Stomach (tissue), 9 donors: Measurements from ENCODE around the gene SUSD5. TPM values are rescaled to one million over a fixed set of nuclear protein-coding genes. Genes with fewer than 3 reads are reported as not detected.
"Not testable (repeated sequence)": the region's sequence is repeated elsewhere in the genome, so short reads cannot be mapped to it uniquely, and the experiment has no call there.

Source experiments
- DNase-seq, 2 donors: peaks; one replicate each; pipeline versions ENCODE4 v3.0.0 to v3.0.0-alpha.2; 2013 to 2019
- H3K27ac ChIP-seq, 5 donors: fragments of 200-600 bp in 4 of 5; sonication (generic) in 4 of 5; one replicate each; pipeline ENCODE4 v1.5.1; 2013 to 2019; ENCODE audit warnings: mild to moderate bottlenecking in 1 of 5, moderate library complexity in 1 of 5
- H3K27me3 ChIP-seq, 3 donors: fragments of 200-600 bp; sonication (generic); one replicate each; pipeline ENCODE4 v1.5.1; 2017 to 2019; ENCODE audit warnings: mixed run types in 1 of 3
- H3K36me3 ChIP-seq, 4 donors: fragments of 200-600 bp; sonication (generic); 1 replicate in 3 of 4; 2 replicates in 1 of 4; pipeline ENCODE4 v1.5.1; 2016 to 2019
- H3K4me1 ChIP-seq, 4 donors: fragments of 200-600 bp; sonication (generic); one replicate each; pipeline ENCODE4 v1.5.1; 2016 to 2019
- H3K4me3 ChIP-seq, 4 donors: fragments of 200-600 bp; sonication (generic) in 3 of 4; one replicate each; pipeline ENCODE4 v1.5.1; 2016 to 2019; ENCODE audit warnings: mild to moderate bottlenecking in 1 of 4
- H3K9me3 ChIP-seq, 4 donors: fragments of 200-600 bp; sonication (generic); one replicate each; pipeline ENCODE4 v1.5.1; 2016 to 2019
- EP300 ChIP-seq: sonication (generic); formaldehyde crosslinking; IDR thresholded peaks from one replicate; pipeline ENCODE4 v1.6.1; 2017; ENCODE audit warnings: antibody characterized with exemption
- POLR2A ChIP-seq, 4 donors: fragments of 450-650 bp; IDR thresholded peaks; one replicate each; pipeline ENCODE4 v1.6.1; 2016; ENCODE audit warnings: antibody characterized with exemption in 4 of 4, control low read depth in 2 of 4, mild to moderate bottlenecking in 1 of 4, moderate library complexity in 1 of 4
- POLR2AphosphoS5 ChIP-seq, 3 donors: sonication (generic); formaldehyde crosslinking; IDR thresholded peaks; one replicate each; pipeline ENCODE4 v1.6.1; 2016; ENCODE audit warnings: antibody characterized with exemption in 3 of 3
- WGBS, 5 donors: extraction: QIAGEN DNeasy Blood & Tissue Kit in 3 of 5; methylation state at CpG; one replicate each; pipeline versions ENCODE4 v1.1.5 to v1.1.7; 2013 to 2018; 5-methylcytosine and 5-hydroxymethylcytosine counted together
- intact Hi-C: fragments of 100-400 bp; cut with DNase I; formaldehyde crosslinking; loops from one replicate; pipeline ENCODE4 v1.15.1; 2023; ENCODE audit warnings: low total_unique reads
- polyA plus RNA-seq, 3 donors: library from polyadenylated mRNA; stranded (reverse); fragments of 200-250 nt; gene quantifications; one replicate each; pipeline ENCODE4 v1.2.3, GENCODE V29; 2013
- total RNA-seq, 5 donors: library from RNA; depleted of rRNA; stranded (reverse); fragments of >200 nt; gene quantifications; one replicate each; pipeline versions ENCODE4 v1.1.0 to v1.2.3, GENCODE V29; 2014 to 2016
- TF ChIP-seq, protein P1 (sequence below), 7 experiments: fragments of 450-650 bp in 4 of 7; fragments of 200-600 bp in 3 of 7; sonication (generic) in 3 of 7; IDR thresholded peaks; one replicate each; pipeline ENCODE4 v1.5.1; 2016 to 2019; ENCODE audit warnings: antibody characterized with exemption in 7 of 7, control low read depth in 2 of 7, mild to moderate bottlenecking in 1 of 7
- donor health status: healthy with polysubstance abuse.
- donor health status: Bipolar disorder and iron deficiency.
- donor health status: healthy.

Gene SUSD5
- total and polyA plus RNA-seq, 8 donors = 0.25 to 4.6 (median 0.58) TPM; not detected in 3

DNA sequence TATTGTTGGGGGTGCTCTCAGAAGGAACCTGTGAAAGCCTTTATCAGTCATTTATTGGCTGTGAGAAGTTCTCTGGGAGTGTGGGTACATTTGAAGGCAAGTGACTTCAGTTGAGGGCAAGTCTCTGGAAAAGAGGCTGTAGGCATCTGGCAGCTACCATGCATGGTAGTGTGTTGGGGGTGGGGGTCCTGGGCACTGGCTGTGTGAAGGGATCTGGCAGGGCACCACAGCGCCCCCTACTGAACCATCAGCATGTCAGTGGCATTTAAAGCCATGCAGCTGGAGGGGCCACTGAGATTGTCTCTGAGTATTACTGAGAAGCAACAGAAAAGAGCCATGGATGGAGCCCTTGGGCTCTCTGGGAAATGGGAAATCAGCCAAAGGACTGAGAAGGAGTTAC lies 74.2 kb downstream of the SUSD5 start:
- no peak for DNase-seq
- intact Hi-C loops = no loop called here
- H3K36me3 ChIP-seq = peaks cover 38 to 59% (median 44%) of the 10 kb centered on the region in 4 donors
- H3K27ac ChIP-seq = no peak overlapping the region
- H3K4me1 ChIP-seq = peaks cover 0 to 27% (median 2%) of the 10 kb centered on the region in 4 donors
- no peaks in the 10 kb centered on the region for H3K9me3 ChIP-seq
- TF ChIP-seq, protein P1, sequence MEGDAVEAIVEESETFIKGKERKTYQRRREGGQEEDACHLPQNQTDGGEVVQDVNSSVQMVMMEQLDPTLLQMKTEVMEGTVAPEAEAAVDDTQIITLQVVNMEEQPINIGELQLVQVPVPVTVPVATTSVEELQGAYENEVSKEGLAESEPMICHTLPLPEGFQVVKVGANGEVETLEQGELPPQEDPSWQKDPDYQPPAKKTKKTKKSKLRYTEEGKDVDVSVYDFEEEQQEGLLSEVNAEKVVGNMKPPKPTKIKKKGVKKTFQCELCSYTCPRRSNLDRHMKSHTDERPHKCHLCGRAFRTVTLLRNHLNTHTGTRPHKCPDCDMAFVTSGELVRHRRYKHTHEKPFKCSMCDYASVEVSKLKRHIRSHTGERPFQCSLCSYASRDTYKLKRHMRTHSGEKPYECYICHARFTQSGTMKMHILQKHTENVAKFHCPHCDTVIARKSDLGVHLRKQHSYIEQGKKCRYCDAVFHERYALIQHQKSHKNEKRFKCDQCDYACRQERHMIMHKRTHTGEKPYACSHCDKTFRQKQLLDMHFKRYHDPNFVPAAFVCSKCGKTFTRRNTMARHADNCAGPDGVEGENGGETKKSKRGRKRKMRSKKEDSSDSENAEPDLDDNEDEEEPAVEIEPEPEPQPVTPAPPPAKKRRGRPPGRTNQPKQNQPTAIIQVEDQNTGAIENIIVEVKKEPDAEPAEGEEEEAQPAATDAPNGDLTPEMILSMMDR (IDR thresholded peaks at IDR 0.05) = peak in 1 of 7 experiments; percentile 10
- TF ChIP-seq POLR2A (IDR thresholded peaks at IDR 0.05) = no peak
- TF ChIP-seq EP300 = no peak
- TF ChIP-seq POLR2AphosphoS5 (IDR thresholded peaks at IDR 0.05) = no peak
- WGBS, 5 donors = 35 to 56% (median 43%) methylated on average over 1 of the region's 1 CpG
- H3K27me3 ChIP-seq = no peaks in the 10 kb centered on the region
- H3K4me3 ChIP-seq = no peak overlapping the region

DNA sequence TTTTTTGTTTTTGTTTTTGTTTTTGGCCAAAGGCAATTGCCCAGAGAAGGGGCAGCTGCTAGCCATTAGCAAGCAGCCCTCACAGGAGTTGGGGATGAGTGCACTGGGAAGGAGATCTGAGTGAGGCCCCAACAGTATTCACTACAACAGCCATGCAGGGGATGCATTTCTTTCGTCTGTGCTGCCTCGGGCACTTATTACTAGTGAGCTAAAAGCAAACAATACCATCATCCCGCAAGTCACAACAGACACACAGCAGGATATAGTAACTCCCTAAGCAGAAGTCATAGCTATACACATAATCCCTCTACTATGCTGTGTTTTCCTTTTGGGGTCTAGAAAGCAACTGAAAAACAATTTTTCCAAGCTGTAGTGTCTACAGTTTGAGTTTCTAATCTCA lies 77.6 kb downstream of the SUSD5 start:
- intact Hi-C loops = no loop called here
- Histone ChIP-seq H3K27me3 (no peaks in the 10 kb centered on the region), H3K9me3 (no peaks in the 10 kb centered on the region), H3K27ac (no peak overlapping the region), H3K4me1 (peaks cover 0 to 1% (median 0%) of the 10 kb centered on the region in 4 donors), H3K36me3 (peaks cover 45 to 73% (median 66%) of the 10 kb centered on the region in 4 donors), H3K4me3 (no peak overlapping the region)
- no peak for DNase-seq
- TF ChIP-seq, protein P1 (IDR thresholded peaks at IDR 0.05) = no peak
- TF ChIP-seq POLR2A (IDR thresholded peaks at IDR 0.05) (no peak), POLR2AphosphoS5 (IDR thresholded peaks at IDR 0.05) (no peak), EP300 (no peak)
- 90 to 100% (median 94%) methylated on average over 3 of the region's 3 CpGs for WGBS, 5 donors

DNA sequence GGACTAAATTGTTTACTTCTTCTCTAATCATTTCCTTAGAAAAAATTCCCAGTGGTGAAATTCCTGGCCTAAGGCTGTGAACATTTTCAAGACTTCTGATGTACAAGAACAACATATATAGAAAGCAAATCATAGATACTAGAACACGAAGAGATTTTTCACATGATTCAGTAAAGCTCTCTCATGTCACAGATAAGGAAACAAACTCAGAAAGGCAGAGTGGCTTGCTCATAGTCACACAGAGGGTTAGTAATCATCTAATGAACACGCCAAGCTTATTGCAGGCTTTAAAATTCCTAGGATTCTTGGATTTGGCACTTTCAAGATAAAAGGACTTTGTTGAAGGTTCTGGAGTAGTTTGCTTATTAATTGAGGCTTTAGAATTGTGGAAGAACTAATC lies 78.6 kb downstream of the SUSD5 start:
- intact Hi-C loops = loop anchor here (10.0 kb wide), 1 partner anchor 235 kb away; no protein-coding TSS in a partner anchor
- DNase-seq = no peak
- H3K36me3 ChIP-seq = peaks cover 42 to 74% (median 70%) of the 10 kb centered on the region in 4 donors
- no peaks in the 10 kb centered on the region for H3K4me1 ChIP-seq
- H3K27me3 ChIP-seq = no peaks in the 10 kb centered on the region
- TF ChIP-seq POLR2A (IDR thresholded peaks at IDR 0.05) (no peak), EP300 (no peak), POLR2AphosphoS5 (IDR thresholded peaks at IDR 0.05) (no peak)
- TF ChIP-seq, protein P1 (IDR thresholded peaks at IDR 0.05) = no peak
- no peak overlapping the region for H3K27ac ChIP-seq
- WGBS, 5 donors = 48 to 70% (median 60%) methylated on average over 2 of the region's 2 CpGs
- no peak overlapping the region for H3K4me3 ChIP-seq
- H3K9me3 ChIP-seq = no peaks in the 10 kb centered on the region

DNA sequence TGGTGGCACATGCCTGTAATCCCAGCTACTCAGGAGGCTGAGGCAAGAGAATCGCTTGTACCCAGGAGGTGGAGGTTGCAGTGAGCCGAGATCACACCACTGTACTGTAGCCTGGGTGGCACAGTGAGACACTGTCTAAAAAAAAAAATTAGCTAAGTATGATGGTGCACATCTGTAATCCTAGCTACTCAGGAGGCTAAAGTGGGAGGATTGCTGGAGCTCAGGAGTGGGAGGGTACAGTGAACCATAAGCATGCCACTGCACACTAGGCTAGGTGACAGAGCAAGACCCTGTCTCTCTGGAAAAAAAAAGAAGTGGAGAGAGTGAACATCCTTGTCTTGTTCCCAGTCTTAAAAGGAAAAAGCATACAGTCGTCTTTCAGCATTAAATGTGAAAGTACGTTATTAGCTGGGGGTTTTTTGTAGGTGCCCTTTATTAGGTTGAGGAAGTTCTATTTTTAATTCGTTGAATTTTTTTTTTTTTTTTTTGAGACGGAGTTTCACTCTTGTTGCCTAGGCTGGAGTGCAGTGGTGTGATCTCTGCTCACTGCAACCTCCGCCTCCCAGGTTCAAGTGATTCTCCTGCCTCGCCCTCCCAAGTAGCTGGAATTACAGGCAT lies 79.5 kb downstream of the SUSD5 start:
- intact Hi-C loops = loop anchor here (10.0 kb wide), 1 partner anchor 236 kb away; no protein-coding TSS in a partner anchor
- 91 to 94% (median 94%) methylated on average over 8 of the region's 8 CpGs for WGBS, 5 donors
- not testable (repeated sequence) for H3K9me3 ChIP-seq

DNA sequence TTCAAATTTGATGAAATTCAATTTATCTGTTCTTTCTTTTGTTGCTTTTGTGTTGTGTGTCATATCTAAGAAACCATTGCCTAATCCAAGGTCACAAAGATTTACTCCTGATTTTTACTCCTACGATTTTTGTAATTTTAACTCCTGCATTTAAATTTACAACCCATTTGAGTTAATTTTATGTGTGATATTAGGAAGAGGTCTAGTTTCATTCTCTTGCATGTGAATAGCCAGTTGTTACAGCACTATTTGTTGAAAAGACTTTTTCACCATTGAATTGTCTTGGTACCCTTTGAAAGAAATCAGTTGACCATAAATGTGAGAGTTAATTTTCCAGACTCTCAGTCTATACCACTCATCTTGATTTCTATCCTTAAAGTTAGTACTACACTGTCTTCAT lies 80.9 kb downstream of the SUSD5 start:
- WGBS, 5 donors = 70 to 85% (median 80%) methylated on average over 1 of the region's 1 CpG
- no peaks in the 10 kb centered on the region for H3K9me3 ChIP-seq
- H3K4me3 ChIP-seq = no peak overlapping the region
- no peak for TF ChIP-seq EP300
- intact Hi-C loops = loop anchor here (10.0 kb wide), 1 partner anchor 237 kb away; no protein-coding TSS in a partner anchor
- no peak overlapping the region for H3K27ac ChIP-seq
- DNase-seq = no peak
- no peaks in the 10 kb centered on the region for H3K27me3 ChIP-seq
- H3K4me1 ChIP-seq = no peaks in the 10 kb centered on the region
- peaks cover 49 to 77% (median 75%) of the 10 kb centered on the region in 4 donors for H3K36me3 ChIP-seq

More for the DNA sequence above, 79.5 kb downstream of the SUSD5 start:
- H3K4me3 ChIP-seq, H3K27ac ChIP-seq, H3K27me3 ChIP-seq, H3K4me1 ChIP-seq, DNase-seq: not testable (repeated sequence)
- peaks cover 50 to 77% (median 73%) of the 10 kb centered on the region in 4 donors for H3K36me3 ChIP-seq
